Keratinocyte (primary cell): ENCODE results near the gene KRTAP6-3.

Experiments
- EZH2 ChIP-seq: IDR thresholded peaks from one replicate; pipeline ENCODE4 v1.6.1; 2012; ENCODE audit warnings: inconsistent platforms, mild to moderate bottlenecking, low read length, moderate library complexity
- TF ChIP-seq, protein P1 (sequence below), 3 experiments: IDR thresholded peaks in 1 of 3; conservative IDR thresholded peaks in 1 of 3; optimal IDR thresholded peaks in 1 of 3; 2 replicates in 2 of 3; 3 replicates in 1 of 3; pipeline versions ENCODE3 to v1.5.1; 2011; ENCODE audit warnings: low read length in 3 of 3, mild to moderate bottlenecking in 3 of 3, moderate library complexity in 2 of 3, control low read depth in 1 of 3, inconsistent platforms in 1 of 3; ENCODE audit not compliant: insufficient read depth in 2 of 3; ENCODE audit errors: extremely low read depth in 1 of 3

DNA sequence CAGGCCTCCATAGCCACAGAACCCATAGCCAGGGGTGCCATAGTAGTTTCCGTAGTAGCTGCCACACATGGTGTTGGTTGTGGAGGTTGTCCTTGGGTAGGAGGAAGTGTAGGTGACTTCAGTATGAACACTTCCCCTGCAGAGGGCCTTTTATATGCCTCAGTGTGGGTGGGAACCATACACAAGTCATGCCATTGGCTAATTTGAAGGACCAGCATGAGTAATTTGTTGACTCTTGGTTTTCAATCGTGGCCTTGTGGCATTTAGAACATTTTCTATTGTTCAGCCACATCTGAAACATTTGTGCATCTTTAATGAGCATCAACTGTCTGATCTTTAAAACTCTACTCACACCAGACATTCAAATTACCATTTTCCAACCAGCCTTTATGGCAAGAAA, 21.6 kb downstream of the KRTAP6-3 start, which contains the start of gene KRTAP6-1:
- TF ChIP-seq, protein P1, sequence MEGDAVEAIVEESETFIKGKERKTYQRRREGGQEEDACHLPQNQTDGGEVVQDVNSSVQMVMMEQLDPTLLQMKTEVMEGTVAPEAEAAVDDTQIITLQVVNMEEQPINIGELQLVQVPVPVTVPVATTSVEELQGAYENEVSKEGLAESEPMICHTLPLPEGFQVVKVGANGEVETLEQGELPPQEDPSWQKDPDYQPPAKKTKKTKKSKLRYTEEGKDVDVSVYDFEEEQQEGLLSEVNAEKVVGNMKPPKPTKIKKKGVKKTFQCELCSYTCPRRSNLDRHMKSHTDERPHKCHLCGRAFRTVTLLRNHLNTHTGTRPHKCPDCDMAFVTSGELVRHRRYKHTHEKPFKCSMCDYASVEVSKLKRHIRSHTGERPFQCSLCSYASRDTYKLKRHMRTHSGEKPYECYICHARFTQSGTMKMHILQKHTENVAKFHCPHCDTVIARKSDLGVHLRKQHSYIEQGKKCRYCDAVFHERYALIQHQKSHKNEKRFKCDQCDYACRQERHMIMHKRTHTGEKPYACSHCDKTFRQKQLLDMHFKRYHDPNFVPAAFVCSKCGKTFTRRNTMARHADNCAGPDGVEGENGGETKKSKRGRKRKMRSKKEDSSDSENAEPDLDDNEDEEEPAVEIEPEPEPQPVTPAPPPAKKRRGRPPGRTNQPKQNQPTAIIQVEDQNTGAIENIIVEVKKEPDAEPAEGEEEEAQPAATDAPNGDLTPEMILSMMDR (optimal IDR thresholded peaks at IDR 0.05 in 1 of 3, IDR thresholded peaks at IDR 0.05 in 1 of 3, conservative IDR thresholded peaks at IDR 0.05 in 1 of 3; ENCODE audit: extremely low read depth in 1 of 3, insufficient read depth in 2 of 3, low read length in 3 of 3), result no peak
- no peak for TF ChIP-seq EZH2
